ENCODE data around the gene LRP8. TPM values are rescaled to one million over a fixed set of nuclear protein-coding genes. Genes with fewer than 3 reads are reported as not detected.
"Not testable (repeated sequence)": the region's sequence is repeated elsewhere in the genome, so short reads cannot be mapped to it uniquely, and the experiment has no call there.

LRP8 gene
- total and polyA plus RNA-seq, 7 donors: 0.17 to 2.4 (median 0.94) TPM

DNA sequence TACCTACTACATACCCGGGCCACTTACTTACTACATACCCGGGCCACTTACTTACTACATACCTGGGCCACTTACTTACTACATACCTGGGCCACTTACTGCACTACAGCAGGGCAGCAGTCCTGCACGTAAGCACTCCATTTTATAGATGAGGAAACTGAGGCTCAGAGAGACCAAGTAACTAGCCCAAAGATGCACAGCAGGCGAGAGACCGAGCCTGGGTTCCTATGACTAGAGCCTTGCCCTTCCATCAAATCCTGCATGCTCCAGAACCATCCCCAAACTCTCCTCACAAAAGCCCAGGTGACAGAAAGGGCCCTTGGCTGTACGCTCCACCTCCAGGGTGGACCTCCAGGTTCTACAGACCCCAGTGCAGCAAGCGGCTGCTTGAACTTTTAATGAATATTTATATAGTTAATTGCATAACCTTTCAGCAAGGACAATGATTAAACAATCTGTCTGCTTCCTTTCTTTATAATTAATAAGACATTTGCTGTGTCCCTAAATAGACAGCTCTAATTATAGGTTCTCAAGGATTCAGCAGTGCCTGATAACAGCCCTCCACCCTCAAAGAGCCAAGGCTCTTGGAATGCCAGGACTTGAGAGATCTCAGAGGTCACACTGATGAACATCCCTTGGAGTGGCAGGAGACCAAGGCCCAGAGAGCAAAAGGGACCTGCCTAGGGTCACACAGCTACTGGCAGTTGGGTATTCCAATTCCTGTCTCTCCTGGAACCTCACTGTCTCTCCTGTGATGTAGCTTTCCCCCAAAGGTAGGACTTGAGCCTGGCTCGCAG is 43.4 kb downstream of the LRP8 start:
- 95 to 97% (median 95%) methylated on average over 8 of the region's 8 CpGs for WGBS, 3 donors
- H3K27me3 ChIP-seq (ENCODE audit: insufficient read depth in 3 of 3, low read length in 2 of 3): no peaks in the 10 kb centered on the region
- DNase-seq (no peak), ATAC-seq (no peak)
- TF ChIP-seq, protein P1, sequence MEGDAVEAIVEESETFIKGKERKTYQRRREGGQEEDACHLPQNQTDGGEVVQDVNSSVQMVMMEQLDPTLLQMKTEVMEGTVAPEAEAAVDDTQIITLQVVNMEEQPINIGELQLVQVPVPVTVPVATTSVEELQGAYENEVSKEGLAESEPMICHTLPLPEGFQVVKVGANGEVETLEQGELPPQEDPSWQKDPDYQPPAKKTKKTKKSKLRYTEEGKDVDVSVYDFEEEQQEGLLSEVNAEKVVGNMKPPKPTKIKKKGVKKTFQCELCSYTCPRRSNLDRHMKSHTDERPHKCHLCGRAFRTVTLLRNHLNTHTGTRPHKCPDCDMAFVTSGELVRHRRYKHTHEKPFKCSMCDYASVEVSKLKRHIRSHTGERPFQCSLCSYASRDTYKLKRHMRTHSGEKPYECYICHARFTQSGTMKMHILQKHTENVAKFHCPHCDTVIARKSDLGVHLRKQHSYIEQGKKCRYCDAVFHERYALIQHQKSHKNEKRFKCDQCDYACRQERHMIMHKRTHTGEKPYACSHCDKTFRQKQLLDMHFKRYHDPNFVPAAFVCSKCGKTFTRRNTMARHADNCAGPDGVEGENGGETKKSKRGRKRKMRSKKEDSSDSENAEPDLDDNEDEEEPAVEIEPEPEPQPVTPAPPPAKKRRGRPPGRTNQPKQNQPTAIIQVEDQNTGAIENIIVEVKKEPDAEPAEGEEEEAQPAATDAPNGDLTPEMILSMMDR (IDR thresholded peaks at IDR 0.05): no peak
- no peaks in the 10 kb centered on the region for H3K36me3 ChIP-seq (ENCODE audit: insufficient read depth in 1 of 2, low read depth in 1 of 2)
- no peaks in the 10 kb centered on the region for H3K9me3 ChIP-seq
- H3K4me1 ChIP-seq: no peaks in the 10 kb centered on the region
- intact Hi-C loops (cut with DNase I): no loop called here
- H3K4me3 ChIP-seq: no peak overlapping the region
- H3K27ac ChIP-seq: no peak overlapping the region

DNA sequence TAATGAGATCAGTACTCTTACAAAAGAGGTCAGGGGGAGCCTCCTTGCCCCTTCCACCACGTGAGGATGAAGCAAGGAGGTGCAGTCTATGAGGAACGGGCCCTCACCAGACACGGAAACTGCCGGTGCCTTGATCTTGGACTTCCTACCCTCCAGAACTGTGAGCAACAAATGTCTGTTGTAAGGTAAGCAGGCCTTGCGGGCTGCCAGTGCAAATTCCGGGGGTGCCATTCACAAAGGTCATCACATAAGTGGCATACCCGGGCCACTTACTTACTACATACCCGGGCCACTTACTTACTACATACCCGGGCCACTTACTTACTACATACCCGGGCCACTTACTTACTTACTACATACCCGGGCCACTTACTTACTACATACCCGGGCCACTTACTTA is 44.7 kb downstream of the LRP8 start:
- intact Hi-C loops (cut with DNase I); H3K4me3 ChIP-seq: not testable (repeated sequence)
- WGBS, 3 donors: 73 to 91% (median 86%) methylated on average over 11 to 12 of the region's 12 CpGs

DNA sequence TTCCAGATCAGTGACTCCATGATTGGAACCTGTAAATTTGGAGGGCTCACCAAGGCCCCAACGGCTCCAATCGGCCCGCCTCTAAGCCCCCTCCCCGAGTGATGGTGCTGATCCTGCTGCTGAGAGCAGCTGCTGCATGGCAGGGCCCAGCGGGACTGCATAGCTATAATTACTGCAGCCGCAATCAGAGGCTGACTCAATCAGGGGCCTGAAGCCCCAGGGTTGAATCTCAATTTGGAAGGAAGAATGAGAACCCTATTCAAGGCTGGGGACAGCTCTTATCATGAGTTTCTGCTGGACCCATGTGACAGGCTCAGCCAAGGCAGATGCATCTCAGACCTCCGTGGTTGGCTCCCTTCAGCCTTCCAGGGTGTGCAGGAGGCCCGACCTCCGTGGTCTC is 46.7 kb downstream of the LRP8 start:
- 69 to 74% (median 69%) methylated on average over 9 of the region's 9 CpGs for WGBS, 3 donors

More for the DNA sequence above, 44.7 kb downstream of the LRP8 start:
- not testable (repeated sequence) for ATAC-seq; H3K27ac ChIP-seq; H3K36me3 ChIP-seq (ENCODE audit: insufficient read depth in 1 of 2, low read depth in 1 of 2); H3K9me3 ChIP-seq; H3K27me3 ChIP-seq (ENCODE audit: insufficient read depth in 3 of 3, low read length in 2 of 3); DNase-seq; H3K4me1 ChIP-seq

DNA sequence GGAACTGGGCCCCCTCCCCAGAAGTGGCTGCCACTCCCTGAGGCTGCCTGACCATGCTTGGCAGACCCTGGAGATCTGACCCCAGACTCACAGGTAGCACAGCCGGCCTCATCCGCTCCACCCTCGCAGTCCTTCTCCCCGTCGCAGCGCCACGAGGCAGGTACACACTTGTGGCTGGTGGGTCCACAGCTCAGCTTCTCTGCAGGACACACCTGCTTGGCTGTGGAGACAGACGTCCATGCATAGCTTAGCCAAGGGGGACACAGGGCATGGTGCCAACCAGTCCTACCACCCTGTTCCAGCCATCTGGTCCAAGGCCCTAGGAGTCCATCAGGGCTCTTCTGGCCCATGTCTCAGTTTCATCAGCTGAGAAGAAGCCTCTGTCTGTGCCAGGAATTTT is 47.4 kb downstream of the LRP8 start:
- TF ChIP-seq, protein P1 (IDR thresholded peaks at IDR 0.05): no peak
- ATAC-seq (no peak), DNase-seq (no peak)
- no peak overlapping the region for H3K4me3 ChIP-seq
- no peaks in the 10 kb centered on the region for H3K4me1 ChIP-seq
- intact Hi-C loops (cut with DNase I): no loop called here
- no peak overlapping the region for H3K27ac ChIP-seq
- no peaks in the 10 kb centered on the region for H3K9me3 ChIP-seq
- H3K27me3 ChIP-seq (ENCODE audit: insufficient read depth in 3 of 3, low read length in 2 of 3): no peaks in the 10 kb centered on the region
- 85 to 89% (median 87%) methylated on average over 8 of the region's 8 CpGs for WGBS, 3 donors
- no peaks in the 10 kb centered on the region for H3K36me3 ChIP-seq (ENCODE audit: insufficient read depth in 1 of 2, low read depth in 1 of 2)

More for the DNA sequence above, 46.7 kb downstream of the LRP8 start:
- no peak overlapping the region for H3K27ac ChIP-seq
- no peaks in the 10 kb centered on the region for H3K36me3 ChIP-seq (ENCODE audit: insufficient read depth in 1 of 2, low read depth in 1 of 2)
- intact Hi-C loops (cut with DNase I): no loop called here
- no peaks in the 10 kb centered on the region for H3K4me1 ChIP-seq
- no peak overlapping the region for H3K4me3 ChIP-seq
- no peaks in the 10 kb centered on the region for H3K9me3 ChIP-seq
- no peak for DNase-seq
- TF ChIP-seq, protein P1 (IDR thresholded peaks at IDR 0.05): no peak
- no peak for ATAC-seq
- no peaks in the 10 kb centered on the region for H3K27me3 ChIP-seq (ENCODE audit: insufficient read depth in 3 of 3, low read length in 2 of 3)

DNA sequence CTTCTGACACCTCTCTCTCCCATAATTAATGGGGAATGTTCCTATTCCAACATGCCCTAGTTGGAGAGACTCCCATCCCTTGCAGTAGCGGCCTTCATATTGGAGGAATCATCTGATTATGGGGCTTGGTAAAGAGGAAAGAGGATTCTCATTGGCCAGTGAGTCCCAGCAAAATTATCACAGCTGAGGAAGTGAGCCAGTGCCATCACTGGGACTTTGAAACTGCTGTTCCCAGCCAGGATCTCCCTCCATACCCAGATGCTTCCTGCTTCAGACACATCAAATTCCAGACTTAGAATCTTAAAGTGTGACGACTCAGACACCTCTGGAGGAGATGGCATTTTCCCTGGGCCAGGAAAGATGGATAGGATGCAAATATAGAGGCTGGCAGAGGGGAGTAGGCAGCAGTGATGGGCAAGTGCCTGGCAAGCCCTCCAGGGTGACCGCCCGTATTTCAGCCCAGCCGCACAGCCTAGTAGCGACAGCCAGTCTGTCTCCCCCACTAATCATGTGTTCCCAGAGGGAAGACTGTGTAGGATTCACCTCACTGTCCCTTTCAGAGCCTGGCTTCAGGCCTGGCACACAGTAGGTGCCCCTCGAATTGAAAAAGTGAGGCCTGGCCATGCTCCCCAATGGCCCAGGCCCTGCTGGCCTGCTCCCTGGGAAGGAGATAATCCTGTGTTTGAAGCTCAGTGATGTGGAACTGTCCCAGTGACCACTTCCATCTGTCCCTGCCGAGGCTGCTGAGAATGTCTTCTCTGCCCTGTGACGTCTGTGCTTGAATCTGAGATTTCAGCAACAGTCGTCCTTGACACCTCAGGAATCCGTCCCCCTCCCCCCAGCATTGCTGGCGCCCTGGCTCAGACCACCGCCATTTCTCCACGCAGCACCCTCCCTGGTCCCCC is 48.3 kb downstream of the LRP8 start:
- WGBS, 3 donors: 73 to 87% (median 78%) methylated on average over 14 of the region's 14 CpGs
- Histone ChIP-seq H3K36me3 (ENCODE audit: insufficient read depth in 1 of 2, low read depth in 1 of 2) (no peaks in the 10 kb centered on the region), H3K27me3 (ENCODE audit: insufficient read depth in 3 of 3, low read length in 2 of 3) (no peaks in the 10 kb centered on the region), H3K27ac (no peak overlapping the region), H3K9me3 (no peaks in the 10 kb centered on the region), H3K4me1 (no peaks in the 10 kb centered on the region), H3K4me3 (no peak overlapping the region)
- intact Hi-C loops (cut with DNase I): loop anchor here in 1 of 2 donors (1.0 kb wide), 1 partner anchor 113 kb away; no protein-coding TSS in a partner anchor
- no peak for ATAC-seq
- no peak for DNase-seq
- TF ChIP-seq, protein P1 (IDR thresholded peaks at IDR 0.05): no peak

Data from psoas muscle (tissue), 8 donors.